PC-9 (cell line): ENCODE results near the gene RING1.

ENCODE experiments used
- EZH2 ChIP-seq: fragments of 200-600 bp; sonication (generic); IDR thresholded peaks from 2 replicates; pipeline ENCODE4 v1.8.0; 2017; ENCODE audit warnings: antibody characterized with exemption, low read depth
- TF ChIP-seq, protein P1 (sequence below): fragments of 200-600 bp; sonication (generic); conservative IDR thresholded peaks from 2 replicates; pipeline ENCODE4 v1.6.1; 2017; ENCODE audit warnings: mixed run types, antibody characterized with exemption, mild to moderate bottlenecking, moderate library complexity

DNA sequence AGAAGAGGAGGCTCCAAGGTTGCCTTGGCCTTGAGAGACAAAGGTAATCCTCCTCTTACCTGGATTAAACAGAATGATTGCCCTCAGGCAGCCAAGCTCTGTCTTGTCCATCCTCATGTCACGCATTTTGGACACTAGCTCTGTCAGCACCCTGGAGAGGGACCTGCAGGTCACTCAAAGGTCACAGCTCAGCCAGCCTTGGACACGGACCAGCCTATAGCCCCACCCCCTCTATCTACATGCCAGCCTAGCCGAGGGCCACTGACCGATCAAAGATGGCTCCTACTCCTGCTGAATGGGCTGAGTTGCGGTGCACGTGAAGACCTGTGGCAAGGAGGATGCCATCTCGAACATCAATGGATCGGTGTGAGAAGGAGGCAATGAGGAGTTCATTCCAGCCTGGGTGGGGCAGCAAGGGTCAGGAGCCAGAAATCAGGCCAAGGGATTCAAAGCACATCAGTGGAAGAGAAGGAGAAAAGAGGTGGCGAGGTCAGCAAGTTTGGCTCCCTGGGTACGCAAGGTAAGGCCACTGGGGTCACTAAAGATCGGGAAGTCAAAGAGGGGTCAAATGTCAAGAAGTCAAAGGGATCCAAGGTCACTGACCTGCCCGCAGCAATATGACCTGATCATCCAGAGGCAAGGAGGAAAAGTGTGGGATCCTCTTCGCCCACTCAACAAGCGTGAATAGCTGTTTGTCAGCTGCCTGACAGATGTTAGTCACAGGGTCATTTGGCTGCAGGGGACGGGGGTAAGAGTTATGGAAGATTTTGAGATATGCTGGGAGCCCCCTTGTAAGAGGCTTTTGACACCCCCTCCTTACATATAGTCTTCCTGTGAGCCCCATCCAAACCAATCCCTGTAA is 12.8 kb upstream of the RING1 start:
- TF ChIP-seq, protein P1, sequence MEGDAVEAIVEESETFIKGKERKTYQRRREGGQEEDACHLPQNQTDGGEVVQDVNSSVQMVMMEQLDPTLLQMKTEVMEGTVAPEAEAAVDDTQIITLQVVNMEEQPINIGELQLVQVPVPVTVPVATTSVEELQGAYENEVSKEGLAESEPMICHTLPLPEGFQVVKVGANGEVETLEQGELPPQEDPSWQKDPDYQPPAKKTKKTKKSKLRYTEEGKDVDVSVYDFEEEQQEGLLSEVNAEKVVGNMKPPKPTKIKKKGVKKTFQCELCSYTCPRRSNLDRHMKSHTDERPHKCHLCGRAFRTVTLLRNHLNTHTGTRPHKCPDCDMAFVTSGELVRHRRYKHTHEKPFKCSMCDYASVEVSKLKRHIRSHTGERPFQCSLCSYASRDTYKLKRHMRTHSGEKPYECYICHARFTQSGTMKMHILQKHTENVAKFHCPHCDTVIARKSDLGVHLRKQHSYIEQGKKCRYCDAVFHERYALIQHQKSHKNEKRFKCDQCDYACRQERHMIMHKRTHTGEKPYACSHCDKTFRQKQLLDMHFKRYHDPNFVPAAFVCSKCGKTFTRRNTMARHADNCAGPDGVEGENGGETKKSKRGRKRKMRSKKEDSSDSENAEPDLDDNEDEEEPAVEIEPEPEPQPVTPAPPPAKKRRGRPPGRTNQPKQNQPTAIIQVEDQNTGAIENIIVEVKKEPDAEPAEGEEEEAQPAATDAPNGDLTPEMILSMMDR, result no peak
- TF ChIP-seq EZH2, result no peak
